Stimulated activated CD8-positive, alpha-beta memory T cell treated with anti-CD3 and anti-CD28 coated beads, Interleukin-15, amount 100 ng/mL, for 24 hours (primary cell): Measurements from ENCODE around the gene OR4K1.
"Not testable (repeated sequence)": the region's sequence is repeated elsewhere in the genome, so short reads cannot be mapped to it uniquely, and the experiment has no call there.

Experiments
- DNase-seq: peaks from one replicate; pipeline ENCODE4 v3.0.0-alpha.2; 2020; ENCODE audit warnings: low read depth

The OR4K1 gene

GRCh38 chr14:19930617-19931016, at the start of gene OR4K1:
Gene OR4K1, plus strand, starts transcription at chr14:19930917. Its CDS starts 4,750 bp downstream, at chr14:19935667.
- no peak for DNase-seq

GRCh38 chr14:19895282-19895681, 35.4 kb upstream of the OR4K1 start:
- no peak for DNase-seq

GRCh38 chr14:19900999-19901398, 29.7 kb upstream of the OR4K1 start:
- DNase-seq, result no peak

- no peak for DNase-seq
Measured at GRCh38 chr14:19902409-19902808, 28.3 kb upstream of the OR4K1 start.

- DNase-seq, result no peak
Measured at GRCh38 chr14:19906665-19907064, 24.1 kb upstream of the OR4K1 start.

- DNase-seq, result no peak
Measured at GRCh38 chr14:19911114-19911513, 19.6 kb upstream of the OR4K1 start.

- DNase-seq, result no peak
Measured at GRCh38 chr14:19917243-19917642, 13.5 kb upstream of the OR4K1 start.

- no peak for DNase-seq
Measured at GRCh38 chr14:19917955-19918518, 12.7 kb upstream of the OR4K1 start.

GRCh38 chr14:19918553-19919264, 12.0 kb upstream of the OR4K1 start:
- DNase-seq, result no peak

GRCh38 chr14:19920021-19920657, 10.6 kb upstream of the OR4K1 start, which contains the start of gene OR4K5:
Gene OR4K5, plus strand, starts transcription at chr14:19920607. Its CDS starts 0 bp downstream, at chr14:19920607.
- no peak for DNase-seq

- no peak for DNase-seq
Measured at GRCh38 chr14:19941668-19942067, 11.0 kb downstream of the OR4K1 start.

GRCh38 chr14:19947413-19948090, 16.8 kb downstream of the OR4K1 start:
- DNase-seq, result no peak

GRCh38 chr14:19949218-19949617, 18.5 kb downstream of the OR4K1 start:
- no peak for DNase-seq

- DNase-seq, result not testable (repeated sequence)
Measured at GRCh38 chr14:19969735-19970134, 39.0 kb downstream of the OR4K1 start.

GRCh38 chr14:19974844-19975243, 44.1 kb downstream of the OR4K1 start:
- no peak for DNase-seq

- no peak for DNase-seq
Measured at GRCh38 chr14:19975291-19975690, 44.6 kb downstream of the OR4K1 start, which contains the start of gene OR4K15. Gene OR4K15, plus strand, starts transcription at chr14:19975591. Its CDS starts 0 bp downstream, at chr14:19975591.
